KOPT-K1 (cell line): Measurements from ENCODE around the gene SLC17A8.
"Not testable (repeated sequence)": the region's sequence is repeated elsewhere in the genome, so short reads cannot be mapped to it uniquely, and the experiment has no call there.

Source experiments
- H3K27ac ChIP-seq: fragments of 200-600 bp; sonication (generic); 2 replicates; pipeline ENCODE4 v1.5.1; 2016; ENCODE audit warnings: antibody characterized with exemption, mild to moderate bottlenecking, low read depth, low read length; ENCODE audit not compliant: poor library complexity, severe bottlenecking
- H3K36me3 ChIP-seq: fragments of 200-600 bp; sonication (generic); 2 replicates; pipeline ENCODE4 v1.5.1; 2017; ENCODE audit warnings: antibody characterized with exemption, mild to moderate bottlenecking, low read length, moderate library complexity; ENCODE audit not compliant: insufficient read depth
- H3K9me3 ChIP-seq: fragments of 200-600 bp; sonication (generic); 2 replicates; pipeline ENCODE4 v1.5.1; 2017; ENCODE audit warnings: antibody characterized with exemption, low read length, mild to moderate bottlenecking; ENCODE audit not compliant: insufficient read depth, poor library complexity, severe bottlenecking

SLC17A8 gene

DNA sequence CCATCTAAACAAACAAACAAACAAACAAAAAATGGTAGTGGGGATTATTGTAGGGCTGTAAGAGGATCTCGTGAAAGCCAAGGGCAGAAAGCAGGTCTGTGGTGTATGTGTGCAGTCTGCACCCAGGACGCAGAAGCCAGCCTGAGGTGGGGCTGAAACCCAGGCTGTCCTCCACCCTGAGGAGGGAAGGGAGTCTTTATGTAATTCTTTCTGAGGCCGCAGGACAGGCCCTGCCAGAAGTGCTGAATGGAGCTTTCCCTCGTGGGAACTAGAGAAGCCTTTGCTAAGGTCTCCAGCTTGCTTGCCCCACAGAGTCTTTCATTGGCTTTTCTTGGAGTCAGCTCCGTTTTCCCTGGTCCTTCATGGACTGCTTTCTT is 27.7 kb downstream of the SLC17A8 start:
- no peaks in the 10 kb centered on the region for H3K36me3 ChIP-seq
- no peaks in the 10 kb centered on the region for H3K9me3 ChIP-seq
- H3K27ac ChIP-seq = no peak overlapping the region

DNA sequence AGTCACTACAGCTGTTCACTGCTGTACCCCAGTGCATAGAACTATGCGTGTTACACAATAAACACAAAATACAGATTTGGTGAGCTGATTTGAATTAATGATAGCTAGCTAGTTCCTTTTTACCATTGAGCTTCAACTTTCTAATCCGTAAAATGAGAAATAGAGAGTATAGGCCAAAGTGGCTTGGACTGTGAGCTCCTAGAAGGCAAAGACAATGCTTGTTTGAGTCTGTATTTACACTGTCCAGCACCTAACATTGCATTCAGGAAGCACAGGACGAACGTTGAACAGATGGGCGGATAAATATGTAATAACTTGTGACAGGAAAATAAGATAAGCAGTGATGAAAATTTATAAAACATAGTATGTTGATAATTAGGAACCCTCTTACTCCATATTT is 31.5 kb downstream of the SLC17A8 start:
- H3K27ac ChIP-seq = no peak overlapping the region
- no peaks in the 10 kb centered on the region for H3K9me3 ChIP-seq
- H3K36me3 ChIP-seq = no peaks in the 10 kb centered on the region

DNA sequence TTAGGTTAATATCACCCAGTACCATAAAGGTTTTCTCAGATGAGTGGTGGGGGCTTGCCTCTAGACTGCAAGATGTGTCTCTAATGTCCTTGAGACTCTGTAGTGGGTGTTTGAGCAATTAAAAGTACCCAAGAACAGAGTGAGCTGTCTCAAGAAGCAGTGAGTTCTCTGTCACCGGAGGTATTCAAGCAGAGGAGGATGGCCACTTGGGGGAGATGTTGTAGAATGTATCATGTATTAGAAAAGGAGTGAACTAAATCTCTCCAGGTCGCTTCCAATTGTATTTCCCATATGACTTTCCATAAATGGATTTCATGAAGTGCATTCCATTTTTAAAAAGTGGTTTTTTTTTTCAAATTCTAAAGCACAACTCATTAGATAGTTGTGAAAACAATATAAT is 35.0 kb downstream of the SLC17A8 start:
- no peaks in the 10 kb centered on the region for H3K36me3 ChIP-seq
- H3K9me3 ChIP-seq = no peaks in the 10 kb centered on the region
- no peak overlapping the region for H3K27ac ChIP-seq

DNA sequence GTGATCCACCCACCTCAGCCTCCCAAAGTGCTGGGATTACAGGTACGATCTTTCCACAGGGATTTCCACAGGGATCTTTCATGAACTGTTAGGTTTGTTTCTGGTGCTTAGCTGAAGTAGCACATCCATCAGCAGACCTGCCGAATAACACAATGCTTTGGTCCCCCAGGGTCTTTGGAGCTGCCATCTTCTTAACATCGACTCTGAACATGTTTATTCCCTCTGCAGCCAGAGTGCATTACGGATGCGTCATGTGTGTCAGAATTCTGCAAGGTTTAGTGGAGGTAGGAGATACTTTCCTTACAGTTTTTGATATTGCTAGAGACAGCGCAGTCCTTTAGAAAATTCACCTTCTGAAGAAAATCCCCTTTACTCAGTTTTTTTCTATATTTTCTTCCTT is 36.3 kb downstream of the SLC17A8 start:
- H3K36me3 ChIP-seq = no peaks in the 10 kb centered on the region
- no peaks in the 10 kb centered on the region for H3K9me3 ChIP-seq
- H3K27ac ChIP-seq = no peak overlapping the region

DNA sequence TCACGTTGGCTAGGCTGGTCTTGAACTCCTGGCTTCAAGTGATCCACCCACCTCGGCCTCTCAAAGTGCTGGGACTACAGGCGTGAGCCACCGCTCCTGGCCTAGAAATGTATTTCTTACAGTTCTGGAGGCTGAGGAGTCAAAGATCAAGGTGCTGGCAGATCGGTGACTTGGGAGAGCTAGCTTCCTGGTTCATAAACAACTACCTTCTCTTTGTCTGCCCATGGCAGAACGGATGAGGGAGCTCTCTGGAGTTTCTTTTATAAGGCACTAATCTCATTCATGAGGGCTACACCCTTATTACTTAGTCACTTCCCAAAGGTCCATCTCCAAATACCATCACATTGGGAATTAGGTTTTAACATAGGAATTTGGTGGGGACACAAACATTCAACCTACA is 38.9 kb downstream of the SLC17A8 start:
- no peaks in the 10 kb centered on the region for H3K36me3 ChIP-seq
- no peak overlapping the region for H3K27ac ChIP-seq
- no peaks in the 10 kb centered on the region for H3K9me3 ChIP-seq

DNA sequence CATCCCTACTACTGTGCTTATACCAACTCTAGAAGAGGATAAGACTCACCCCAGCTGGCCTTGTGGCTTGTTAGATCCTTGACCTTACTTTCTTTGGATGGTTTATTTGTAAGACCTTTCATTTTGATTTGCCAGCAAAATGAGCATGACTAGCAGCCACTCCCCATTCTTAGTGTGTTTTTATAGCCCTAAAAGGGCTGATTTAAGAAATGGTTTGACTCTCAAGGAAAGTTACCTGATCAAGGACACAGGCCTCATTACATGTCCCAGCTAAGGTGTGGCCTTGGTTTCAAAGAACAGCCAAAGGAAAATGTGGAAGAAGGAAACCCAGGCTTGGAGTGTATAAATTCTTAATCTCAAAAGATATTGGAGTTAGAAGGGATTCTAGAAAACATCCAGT is 41.4 kb downstream of the SLC17A8 start:
- H3K9me3 ChIP-seq = no peaks in the 10 kb centered on the region
- no peak overlapping the region for H3K27ac ChIP-seq
- no peaks in the 10 kb centered on the region for H3K36me3 ChIP-seq

DNA sequence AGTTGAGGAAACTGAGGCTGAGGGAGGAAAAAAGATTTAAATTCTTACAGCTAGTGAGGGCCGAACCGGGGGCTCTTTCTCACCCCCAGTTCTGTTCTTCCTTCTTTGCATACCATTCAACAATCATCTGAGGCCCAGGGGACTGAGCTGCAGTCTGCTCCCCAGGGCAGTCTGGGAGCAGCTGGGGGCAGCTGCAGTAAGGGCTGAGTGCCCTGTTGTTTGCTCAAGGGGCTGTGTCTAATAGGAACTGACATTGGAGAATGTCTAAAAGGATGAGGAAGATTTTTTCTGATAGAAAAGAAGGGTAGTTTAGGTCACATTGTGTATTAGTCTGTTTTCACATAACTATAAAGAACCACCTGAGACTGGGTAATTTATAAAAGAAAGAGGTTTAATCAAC is 42.2 kb downstream of the SLC17A8 start:
- Histone ChIP-seq H3K27ac (no peak overlapping the region), H3K9me3 (no peaks in the 10 kb centered on the region), H3K36me3 (no peaks in the 10 kb centered on the region)

DNA sequence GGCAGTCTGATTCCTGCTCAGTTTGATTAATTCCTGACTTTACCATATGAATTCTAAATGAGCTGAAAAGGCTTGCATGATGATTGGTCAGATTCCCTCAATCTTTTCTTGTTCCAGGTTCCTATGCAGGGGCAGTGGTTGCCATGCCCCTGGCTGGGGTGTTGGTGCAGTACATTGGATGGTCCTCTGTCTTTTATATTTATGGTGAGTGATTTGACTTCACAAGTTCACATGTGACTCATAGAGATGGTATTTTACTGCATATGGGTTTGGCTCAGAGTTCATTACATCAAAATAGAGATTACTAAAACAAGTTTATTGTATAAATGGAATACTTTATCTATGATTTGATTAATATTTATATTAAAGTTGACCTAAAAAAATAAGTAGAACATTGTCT is 44.8 kb downstream of the SLC17A8 start:
- Histone ChIP-seq H3K27ac (no peak overlapping the region), H3K9me3 (no peaks in the 10 kb centered on the region), H3K36me3 (no peaks in the 10 kb centered on the region)

DNA sequence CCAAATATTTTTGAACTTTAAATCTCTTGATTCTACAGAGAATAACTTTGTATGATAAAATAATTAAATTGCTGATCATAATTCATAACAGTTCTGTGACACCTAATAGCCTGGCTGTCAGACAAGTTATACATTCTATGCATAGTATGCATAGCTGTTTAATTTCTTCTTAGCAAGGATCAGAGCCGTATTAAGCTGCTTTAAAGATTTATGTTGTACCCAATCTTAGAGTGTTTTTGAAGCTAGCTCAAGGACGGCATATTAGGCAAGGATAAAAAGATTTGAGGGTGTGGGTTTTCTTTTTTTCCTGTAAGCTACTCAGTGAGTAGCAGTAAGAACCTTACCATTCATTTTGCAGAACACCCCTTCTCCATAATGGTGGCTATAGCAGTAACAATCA is 45.9 kb downstream of the SLC17A8 start:
- Histone ChIP-seq H3K9me3 (no peaks in the 10 kb centered on the region), H3K27ac (no peak overlapping the region), H3K36me3 (no peaks in the 10 kb centered on the region)

DNA sequence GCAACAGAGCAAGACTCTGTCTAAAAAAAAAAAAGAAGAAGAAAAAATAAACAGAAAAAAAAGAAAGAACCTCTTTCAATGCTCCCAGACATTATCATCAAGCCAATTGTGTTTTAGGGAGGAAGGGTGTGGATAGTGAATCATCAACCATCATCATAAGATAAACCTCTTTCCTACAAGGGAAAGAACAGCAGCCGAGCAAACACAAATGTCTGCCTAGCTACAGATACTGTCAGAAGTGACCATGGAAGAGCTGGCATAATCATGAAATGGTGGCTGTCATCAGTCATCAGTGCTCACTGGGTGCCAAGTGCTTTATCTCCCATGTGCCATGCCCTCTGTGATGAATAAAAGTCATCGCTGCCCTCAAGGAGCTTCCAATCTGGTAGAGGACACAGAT is 46.6 kb downstream of the SLC17A8 start:
- H3K36me3 ChIP-seq = no peaks in the 10 kb centered on the region
- no peak overlapping the region for H3K27ac ChIP-seq
- no peaks in the 10 kb centered on the region for H3K9me3 ChIP-seq

DNA sequence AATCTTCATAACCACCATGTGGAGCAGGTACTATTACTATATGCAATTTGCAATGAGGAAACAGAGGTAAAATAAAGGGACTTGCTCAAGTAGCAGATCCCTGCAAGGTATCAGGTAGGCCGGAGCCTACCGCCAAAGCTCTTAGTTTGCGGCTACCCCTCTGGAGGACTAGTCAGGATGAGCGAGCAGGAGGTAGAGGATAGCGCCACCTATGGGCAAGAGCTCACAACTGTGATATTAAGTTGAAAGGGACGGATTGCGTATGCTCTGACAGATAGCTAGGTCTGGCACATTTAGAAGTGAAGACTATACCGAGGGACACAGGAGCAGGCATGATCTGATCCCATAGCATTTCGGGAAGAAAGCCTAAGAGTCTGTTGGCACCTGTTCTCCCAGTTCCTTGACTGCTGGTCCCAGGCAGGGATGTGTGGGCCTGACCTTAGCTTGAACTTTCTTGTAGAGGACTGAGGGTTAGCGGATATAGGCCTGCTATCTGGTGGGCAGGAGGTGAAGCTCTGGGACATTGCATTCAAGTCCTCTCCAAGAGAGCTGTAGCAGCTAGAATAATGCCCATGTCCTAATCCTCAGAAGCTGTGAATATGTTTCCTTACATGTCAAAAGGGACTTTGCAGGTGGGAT is 48.0 kb downstream of the SLC17A8 start:
- Histone ChIP-seq H3K27ac (no peak overlapping the region), H3K36me3 (no peaks in the 10 kb centered on the region), H3K9me3 (no peaks in the 10 kb centered on the region)

DNA sequence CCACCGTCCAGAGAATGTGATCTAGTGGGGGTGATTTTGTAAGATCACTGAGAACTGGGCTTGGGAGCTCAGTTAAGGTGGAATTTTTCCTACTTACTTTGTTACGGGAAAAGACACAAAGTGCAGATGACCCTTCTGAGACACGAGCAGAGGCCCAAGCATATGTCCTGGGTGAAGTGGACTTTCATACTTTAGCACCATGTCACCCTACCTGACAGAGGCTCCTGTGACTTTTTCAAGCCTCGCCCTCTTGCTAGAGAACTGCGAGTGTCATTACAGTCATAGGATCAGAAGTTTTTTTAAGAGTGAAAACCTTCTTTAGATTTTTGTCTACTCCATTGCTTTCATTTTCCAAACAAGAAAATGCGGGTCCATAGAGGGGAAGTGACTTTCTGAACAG is 56.1 kb downstream of the SLC17A8 start:
- H3K27ac ChIP-seq = no peak overlapping the region
- H3K36me3 ChIP-seq = no peaks in the 10 kb centered on the region
- H3K9me3 ChIP-seq = no peaks in the 10 kb centered on the region

DNA sequence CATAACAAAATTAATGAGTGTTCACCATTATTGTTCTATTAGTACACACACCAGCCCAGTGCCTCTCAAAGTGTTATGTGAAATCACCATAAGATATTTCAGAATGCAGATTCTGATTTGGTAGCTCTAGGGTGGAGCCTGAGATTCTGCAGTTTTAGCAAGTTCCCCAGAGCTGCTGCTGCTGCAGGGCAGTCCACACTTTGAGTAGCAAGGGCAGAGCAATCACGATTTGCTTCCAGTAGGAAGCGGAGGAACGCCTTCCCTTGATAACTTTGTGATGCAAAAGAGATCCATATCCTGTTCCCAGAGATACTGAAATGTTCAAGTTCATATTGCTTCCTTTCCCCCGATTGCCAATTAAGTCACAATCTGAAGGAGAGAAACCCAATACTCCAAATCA is 57.9 kb downstream of the SLC17A8 start:
- no peak overlapping the region for H3K27ac ChIP-seq
- no peaks in the 10 kb centered on the region for H3K36me3 ChIP-seq
- no peaks in the 10 kb centered on the region for H3K9me3 ChIP-seq

DNA sequence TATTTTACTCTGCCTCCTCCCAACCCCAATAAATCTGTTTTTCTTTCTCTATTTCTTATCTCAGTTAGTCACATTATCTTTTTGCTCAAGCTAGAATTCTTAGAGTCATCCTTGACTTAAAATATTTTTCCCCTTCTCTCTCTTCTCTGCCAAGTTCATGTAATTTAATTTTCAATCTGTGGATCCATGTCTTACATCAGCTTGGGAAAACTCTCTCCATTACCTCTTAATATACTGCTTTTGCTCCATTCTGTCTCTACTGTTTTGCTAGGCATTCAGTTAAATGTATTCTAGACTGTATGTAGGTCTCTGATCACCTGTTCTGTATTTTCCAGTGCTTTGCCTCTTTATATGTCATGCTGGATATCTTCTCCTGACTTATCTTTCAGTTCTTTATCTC is 65.8 kb downstream of the SLC17A8 start:
- H3K9me3 ChIP-seq = no peaks in the 10 kb centered on the region
- H3K36me3 ChIP-seq = no peaks in the 10 kb centered on the region
- H3K27ac ChIP-seq = no peak overlapping the region

DNA sequence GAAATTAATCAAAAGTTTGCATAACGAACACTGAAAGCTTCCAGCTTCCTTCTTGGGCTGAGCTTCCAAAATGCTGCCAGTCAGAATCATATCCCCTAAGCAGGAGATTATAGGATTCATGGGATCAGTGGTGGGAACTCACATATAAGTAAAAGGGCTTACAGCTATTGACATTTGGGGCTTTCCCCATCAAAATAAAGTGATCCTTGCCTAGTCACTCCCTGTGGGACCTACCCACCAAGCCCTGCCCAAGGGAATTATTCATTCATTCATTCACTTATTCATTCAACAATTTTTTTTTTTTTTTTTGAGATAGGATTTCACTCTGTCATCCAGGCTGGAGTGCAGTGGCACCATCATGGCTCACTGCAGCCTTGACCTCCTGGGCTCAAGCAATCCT is 69.3 kb downstream of the SLC17A8 start:
- H3K9me3 ChIP-seq = no peaks in the 10 kb centered on the region
- no peaks in the 10 kb centered on the region for H3K36me3 ChIP-seq
- no peak overlapping the region for H3K27ac ChIP-seq

DNA sequence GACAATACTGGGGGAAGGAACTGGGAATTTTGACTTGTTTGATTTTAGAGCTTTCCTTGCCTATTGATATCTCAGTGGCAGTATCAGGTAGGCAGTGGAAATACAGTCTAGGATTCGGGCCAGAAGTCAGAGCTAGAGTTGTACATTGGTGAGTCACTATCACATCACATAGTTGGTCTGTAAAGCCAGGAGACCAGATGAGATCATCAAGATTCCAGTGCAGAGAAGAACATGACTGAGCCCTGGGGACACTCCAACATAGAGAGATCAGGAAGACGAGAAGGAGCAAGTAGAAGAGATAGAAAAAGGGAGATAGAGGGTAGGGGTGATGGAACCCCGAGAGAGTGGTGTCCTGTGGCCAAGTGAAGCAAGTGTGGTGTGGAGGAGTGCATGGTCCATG is 70.2 kb downstream of the SLC17A8 start:
- H3K36me3 ChIP-seq = no peaks in the 10 kb centered on the region

DNA sequence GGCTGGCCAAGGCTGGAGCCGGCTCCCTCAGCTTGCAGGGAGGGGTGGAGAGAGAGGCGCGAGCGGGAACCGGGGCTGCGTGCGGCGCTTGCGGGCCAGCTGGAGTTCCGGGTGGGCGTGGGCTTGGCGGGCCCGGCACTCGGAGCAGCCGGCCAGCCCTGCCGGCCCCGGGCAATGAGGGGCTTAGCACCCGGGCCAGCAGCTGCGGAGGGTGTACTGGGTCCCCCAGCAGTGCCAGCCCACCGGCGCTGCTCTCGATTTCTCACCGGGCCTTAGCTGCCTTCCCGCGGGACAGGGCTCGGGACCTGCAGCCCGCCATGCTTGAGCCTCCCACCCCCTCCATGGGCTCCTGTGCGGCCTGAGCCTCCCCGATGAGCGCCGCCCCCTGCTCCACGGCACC is 73.4 kb downstream of the SLC17A8 start:
- not testable (repeated sequence) for H3K27ac ChIP-seq, H3K36me3 ChIP-seq, H3K9me3 ChIP-seq

More for the DNA sequence above, 70.2 kb downstream of the SLC17A8 start:
- Histone ChIP-seq H3K27ac (no peak overlapping the region), H3K9me3 (no peaks in the 10 kb centered on the region)
